Panc1 (cell line): ENCODE data around the gene SCP2D1.

ENCODE experiments used
- SIN3A ChIP-seq: IDR thresholded peaks from 2 replicates; pipeline ENCODE4 v1.6.1; 2012; ENCODE audit warnings: low read depth, mild to moderate bottlenecking, low read length, moderate library complexity, borderline replicate concordance; ENCODE audit not compliant: insufficient read depth
- TF ChIP-seq, protein P1 (sequence below): fragments of 450-650 bp; IDR thresholded peaks from 2 replicates; pipeline ENCODE4 v1.5.1; 2017; ENCODE audit warnings: mild to moderate bottlenecking

DNA sequence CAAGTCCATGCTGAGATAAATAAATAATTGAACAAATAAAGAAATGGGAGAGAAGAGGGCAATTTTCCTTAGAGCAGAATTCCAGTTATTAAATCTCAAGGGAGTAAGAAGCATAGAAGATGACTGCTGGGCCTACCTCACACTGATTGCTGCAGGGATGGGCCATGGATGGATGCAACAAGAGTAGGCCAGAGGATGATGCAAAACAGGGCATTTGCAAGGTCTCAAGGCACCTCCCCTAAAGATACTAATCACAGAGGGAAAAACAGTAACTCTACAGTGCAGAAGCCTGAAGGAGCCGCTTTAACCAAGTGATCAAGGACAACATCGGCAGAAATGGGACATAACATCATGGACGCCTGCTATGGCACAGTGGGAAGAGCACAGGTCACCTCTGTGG lies 1.7 kb upstream of the SCP2D1 start:
- TF ChIP-seq, protein P1, sequence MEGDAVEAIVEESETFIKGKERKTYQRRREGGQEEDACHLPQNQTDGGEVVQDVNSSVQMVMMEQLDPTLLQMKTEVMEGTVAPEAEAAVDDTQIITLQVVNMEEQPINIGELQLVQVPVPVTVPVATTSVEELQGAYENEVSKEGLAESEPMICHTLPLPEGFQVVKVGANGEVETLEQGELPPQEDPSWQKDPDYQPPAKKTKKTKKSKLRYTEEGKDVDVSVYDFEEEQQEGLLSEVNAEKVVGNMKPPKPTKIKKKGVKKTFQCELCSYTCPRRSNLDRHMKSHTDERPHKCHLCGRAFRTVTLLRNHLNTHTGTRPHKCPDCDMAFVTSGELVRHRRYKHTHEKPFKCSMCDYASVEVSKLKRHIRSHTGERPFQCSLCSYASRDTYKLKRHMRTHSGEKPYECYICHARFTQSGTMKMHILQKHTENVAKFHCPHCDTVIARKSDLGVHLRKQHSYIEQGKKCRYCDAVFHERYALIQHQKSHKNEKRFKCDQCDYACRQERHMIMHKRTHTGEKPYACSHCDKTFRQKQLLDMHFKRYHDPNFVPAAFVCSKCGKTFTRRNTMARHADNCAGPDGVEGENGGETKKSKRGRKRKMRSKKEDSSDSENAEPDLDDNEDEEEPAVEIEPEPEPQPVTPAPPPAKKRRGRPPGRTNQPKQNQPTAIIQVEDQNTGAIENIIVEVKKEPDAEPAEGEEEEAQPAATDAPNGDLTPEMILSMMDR, result no peak
- no peak for TF ChIP-seq SIN3A
